ENCODE results near the gene PIGR. TPM values are rescaled to one million over a fixed set of nuclear protein-coding genes. Genes with fewer than 3 reads are reported as not detected.
A peak's percentile ranks its signal among the peaks of the same experiment; 100 is the strongest.

PIGR gene
- polyA plus RNA-seq, 1 donor (not counting 4 experiments of a cell fraction or from before 2014, with no cell fraction given), result 0.01 TPM

GRCh38 chr1:206907304-206907991 lies 38.8 kb downstream of the PIGR start:
- Histone ChIP-seq H2AFZ (ENCODE audit: control insufficient read depth, low read length) (no peak overlapping the region), H3K9me1 (ENCODE audit: control insufficient read depth, extremely low read depth, insufficient read depth, low read length) (no peaks in the 10 kb centered on the region), H3K79me2 (ENCODE audit: control insufficient read depth, insufficient read depth, low read length) (peaks cover 5% of the 10 kb centered on the region), H3K4me2 (ENCODE audit: control insufficient read depth, extremely low read depth, insufficient read depth, low read depth, low read length) (no peak overlapping the region), H3K9me3 (ENCODE audit: control insufficient read depth, low read depth, low read length) (no peaks in the 10 kb centered on the region), H3K27me3 (ENCODE audit: control insufficient read depth, extremely low read depth, insufficient read depth, low read length) (no peaks in the 10 kb centered on the region), H3K4me1 (ENCODE audit: control insufficient read depth, extremely low read depth, insufficient read depth, low read length) (peaks cover 58% of the 10 kb centered on the region), H3K9ac (ENCODE audit: control insufficient read depth, extremely low read depth, insufficient read depth, low read length) (no peak overlapping the region), H3K36me3 (ENCODE audit: control insufficient read depth in 2 of 2, extremely low read depth in 1 of 2, insufficient read depth in 2 of 2, low read length in 2 of 2) (peaks cover 0 to 17% of the 10 kb centered on the region in 2 experiments), H3K27ac (ENCODE audit: control insufficient read depth, insufficient read depth, low read length) (peak overlapping the region; percentile 93), H4K20me1 (ENCODE audit: control insufficient read depth, extremely low read depth, insufficient read depth, low read length) (no peaks in the 10 kb centered on the region), H3K4me3 (ENCODE audit: control insufficient read depth in 2 of 3, extremely low read depth in 1 of 3, insufficient read depth in 2 of 3, low read depth in 1 of 3, low read length in 3 of 3) (no peak overlapping the region)
- DNase-seq (ENCODE audit: low read depth, low spot score) (no peak), FAIRE-seq (no peak)
- dilution Hi-C loops (cut with MboI; ENCODE audit: extremely low pct_ligation_motif_present, low sequenced_read_pairs), result no loop called here
- TF ChIP-seq EZH2 (IDR thresholded peaks at IDR 0.05; ENCODE audit: low read length) (no peak), CTCF (optimal IDR thresholded peaks at IDR 0.05 in 1 of 3, IDR thresholded peaks at IDR 0.05 in 1 of 3, conservative IDR thresholded peaks at IDR 0.05 in 1 of 3; ENCODE audit: extremely low read depth in 1 of 3, insufficient read depth in 2 of 3, low read length in 3 of 3) (peak in 2 of 3 experiments; percentile 11 to 12)

GRCh38 chr1:206905295-206906164 lies 40.7 kb downstream of the PIGR start:
- no peaks in the 10 kb centered on the region for H3K27me3 ChIP-seq (ENCODE audit: control insufficient read depth, extremely low read depth, insufficient read depth, low read length)
- peaks cover 54% of the 10 kb centered on the region for H3K4me1 ChIP-seq (ENCODE audit: control insufficient read depth, extremely low read depth, insufficient read depth, low read length)
- TF ChIP-seq EZH2 (IDR thresholded peaks at IDR 0.05; ENCODE audit: low read length), result no peak
- peak in 1 of 3 experiments; percentile 2 for TF ChIP-seq CTCF (optimal IDR thresholded peaks at IDR 0.05 in 1 of 3, IDR thresholded peaks at IDR 0.05 in 1 of 3, conservative IDR thresholded peaks at IDR 0.05 in 1 of 3; ENCODE audit: extremely low read depth in 1 of 3, insufficient read depth in 2 of 3, low read length in 3 of 3)
- dilution Hi-C loops (cut with MboI; ENCODE audit: extremely low pct_ligation_motif_present, low sequenced_read_pairs), result no loop called here
- H3K79me2 ChIP-seq (ENCODE audit: control insufficient read depth, insufficient read depth, low read length), result peaks cover 5% of the 10 kb centered on the region
- H3K9me1 ChIP-seq (ENCODE audit: control insufficient read depth, extremely low read depth, insufficient read depth, low read length), result no peaks in the 10 kb centered on the region
- no peaks in the 10 kb centered on the region for H4K20me1 ChIP-seq (ENCODE audit: control insufficient read depth, extremely low read depth, insufficient read depth, low read length)
- DNase-seq (ENCODE audit: low read depth, low spot score), result peak; percentile 97
- no peaks in the 10 kb centered on the region for H3K9me3 ChIP-seq (ENCODE audit: control insufficient read depth, low read depth, low read length)
- peak; percentile 88 for FAIRE-seq
- H3K4me3 ChIP-seq (ENCODE audit: control insufficient read depth in 2 of 3, extremely low read depth in 1 of 3, insufficient read depth in 2 of 3, low read depth in 1 of 3, low read length in 3 of 3), result no peak overlapping the region
- peak overlapping the region; percentile 27 for H2AFZ ChIP-seq (ENCODE audit: control insufficient read depth, low read length)
- peak overlapping the region; percentile 91 for H3K27ac ChIP-seq (ENCODE audit: control insufficient read depth, insufficient read depth, low read length)
- peaks cover 0 to 17% of the 10 kb centered on the region in 2 experiments for H3K36me3 ChIP-seq (ENCODE audit: control insufficient read depth in 2 of 2, extremely low read depth in 1 of 2, insufficient read depth in 2 of 2, low read length in 2 of 2)
- peak overlapping the region; percentile 26 for H3K4me2 ChIP-seq (ENCODE audit: control insufficient read depth, extremely low read depth, insufficient read depth, low read depth, low read length)
- H3K9ac ChIP-seq (ENCODE audit: control insufficient read depth, extremely low read depth, insufficient read depth, low read length), result peak overlapping the region; percentile 43

All from keratinocyte (primary cell).